Measurements from ENCODE around the gene KRTAP9-6.

The KRTAP9-6 gene

DNA sequence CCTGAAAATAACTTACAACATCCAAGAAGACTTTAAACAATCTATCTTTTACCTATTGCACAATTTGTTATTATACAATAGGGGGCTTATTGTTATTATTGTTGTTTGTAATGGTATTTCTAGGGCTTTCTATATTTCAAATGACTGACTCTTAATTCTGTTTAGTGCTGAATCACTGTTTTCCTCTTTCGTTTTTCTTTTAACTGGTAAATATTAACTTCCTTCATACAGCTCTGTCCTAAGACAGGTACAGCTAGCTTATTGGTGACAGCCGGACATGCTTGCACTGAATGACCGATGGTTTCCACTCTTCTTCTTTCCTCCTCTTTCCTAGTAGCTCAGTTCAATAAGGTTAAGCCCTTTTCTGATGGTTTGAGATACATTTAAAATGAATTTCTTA lies 21.9 kb downstream of the KRTAP9-6 start:
- Histone ChIP-seq H3K4me1 (ENCODE audit: insufficient read depth, low read length, poor library complexity, severe bottlenecking) (peaks cover 20% of the 10 kb centered on the region), H3F3A (ENCODE audit: low read depth) (no peaks in the 10 kb centered on the region), H3K36me3 (ENCODE audit: insufficient read depth, low read length) (no peaks in the 10 kb centered on the region), H3K9me2 (replicated peaks; ENCODE audit: low read depth, low read length) (no peaks in the 10 kb centered on the region), H2AFZ (ENCODE audit: low read length) (no peak overlapping the region), H3K27me3 (ENCODE audit: insufficient read depth, low read length, poor library complexity, severe bottlenecking) (no peaks in the 10 kb centered on the region), H4K20me1 (ENCODE audit: insufficient read depth, low read length, poor library complexity, severe bottlenecking) (no peaks in the 10 kb centered on the region), H3K9me3 (ENCODE audit: insufficient read depth, low read depth, low read length) (no peaks in the 10 kb centered on the region), H3K79me2 (ENCODE audit: insufficient read depth, low read length) (no peaks in the 10 kb centered on the region), H3K9ac (ENCODE audit: low read depth, low read length, poor library complexity, severe bottlenecking) (no peak overlapping the region), H3K4me2 (ENCODE audit: low read depth, low read length, poor library complexity, severe bottlenecking) (no peak overlapping the region), H3K4me3 (ENCODE audit: low read length, poor library complexity, severe bottlenecking) (no peak overlapping the region)
- TF ChIP-seq EZH2phosphoT487 (IDR thresholded peaks at IDR 0.05; ENCODE audit: borderline replicate concordance): no peak
- TF ChIP-seq, protein P1, sequence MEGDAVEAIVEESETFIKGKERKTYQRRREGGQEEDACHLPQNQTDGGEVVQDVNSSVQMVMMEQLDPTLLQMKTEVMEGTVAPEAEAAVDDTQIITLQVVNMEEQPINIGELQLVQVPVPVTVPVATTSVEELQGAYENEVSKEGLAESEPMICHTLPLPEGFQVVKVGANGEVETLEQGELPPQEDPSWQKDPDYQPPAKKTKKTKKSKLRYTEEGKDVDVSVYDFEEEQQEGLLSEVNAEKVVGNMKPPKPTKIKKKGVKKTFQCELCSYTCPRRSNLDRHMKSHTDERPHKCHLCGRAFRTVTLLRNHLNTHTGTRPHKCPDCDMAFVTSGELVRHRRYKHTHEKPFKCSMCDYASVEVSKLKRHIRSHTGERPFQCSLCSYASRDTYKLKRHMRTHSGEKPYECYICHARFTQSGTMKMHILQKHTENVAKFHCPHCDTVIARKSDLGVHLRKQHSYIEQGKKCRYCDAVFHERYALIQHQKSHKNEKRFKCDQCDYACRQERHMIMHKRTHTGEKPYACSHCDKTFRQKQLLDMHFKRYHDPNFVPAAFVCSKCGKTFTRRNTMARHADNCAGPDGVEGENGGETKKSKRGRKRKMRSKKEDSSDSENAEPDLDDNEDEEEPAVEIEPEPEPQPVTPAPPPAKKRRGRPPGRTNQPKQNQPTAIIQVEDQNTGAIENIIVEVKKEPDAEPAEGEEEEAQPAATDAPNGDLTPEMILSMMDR (conservative IDR thresholded peaks at IDR 0.05; ENCODE audit: low read length): no peak

DNA sequence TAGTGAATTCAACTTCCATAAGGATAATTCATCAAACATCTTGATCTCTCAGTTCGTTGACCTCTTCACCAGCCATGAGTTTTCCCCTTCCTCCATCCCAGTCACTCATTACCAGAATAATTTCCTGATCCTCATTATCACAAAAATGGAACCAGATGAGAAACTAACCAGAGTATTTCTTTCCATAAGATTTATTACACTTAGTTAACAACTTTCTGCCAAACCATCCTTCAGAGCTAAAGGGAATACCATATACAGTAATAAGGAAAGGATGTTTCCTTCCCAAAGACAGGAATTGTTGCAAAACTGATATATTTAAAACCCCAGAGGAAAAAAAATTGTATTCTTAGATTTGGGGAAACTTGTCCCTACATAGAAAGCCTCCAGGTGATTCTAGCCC lies 28.8 kb downstream of the KRTAP9-6 start:
- no peaks in the 10 kb centered on the region for H3K4me1 ChIP-seq (ENCODE audit: insufficient read depth, low read length, poor library complexity, severe bottlenecking)
- H3F3A ChIP-seq (ENCODE audit: low read depth): no peaks in the 10 kb centered on the region
- no peak overlapping the region for H2AFZ ChIP-seq (ENCODE audit: low read length)
- H3K9me2 ChIP-seq (replicated peaks; ENCODE audit: low read depth, low read length): no peaks in the 10 kb centered on the region
- no peak overlapping the region for H3K9ac ChIP-seq (ENCODE audit: low read depth, low read length, poor library complexity, severe bottlenecking)
- H3K4me2 ChIP-seq (ENCODE audit: low read depth, low read length, poor library complexity, severe bottlenecking): no peak overlapping the region
- no peaks in the 10 kb centered on the region for H3K27me3 ChIP-seq (ENCODE audit: insufficient read depth, low read length, poor library complexity, severe bottlenecking)
- no peaks in the 10 kb centered on the region for H4K20me1 ChIP-seq (ENCODE audit: insufficient read depth, low read length, poor library complexity, severe bottlenecking)
- H3K9me3 ChIP-seq (ENCODE audit: insufficient read depth, low read depth, low read length): no peaks in the 10 kb centered on the region
- no peaks in the 10 kb centered on the region for H3K79me2 ChIP-seq (ENCODE audit: insufficient read depth, low read length)
- no peak overlapping the region for H3K4me3 ChIP-seq (ENCODE audit: low read length, poor library complexity, severe bottlenecking)
- TF ChIP-seq EZH2phosphoT487 (IDR thresholded peaks at IDR 0.05; ENCODE audit: borderline replicate concordance): no peak
- TF ChIP-seq, protein P1 (conservative IDR thresholded peaks at IDR 0.05; ENCODE audit: low read length): no peak
- no peaks in the 10 kb centered on the region for H3K36me3 ChIP-seq (ENCODE audit: insufficient read depth, low read length)

DNA sequence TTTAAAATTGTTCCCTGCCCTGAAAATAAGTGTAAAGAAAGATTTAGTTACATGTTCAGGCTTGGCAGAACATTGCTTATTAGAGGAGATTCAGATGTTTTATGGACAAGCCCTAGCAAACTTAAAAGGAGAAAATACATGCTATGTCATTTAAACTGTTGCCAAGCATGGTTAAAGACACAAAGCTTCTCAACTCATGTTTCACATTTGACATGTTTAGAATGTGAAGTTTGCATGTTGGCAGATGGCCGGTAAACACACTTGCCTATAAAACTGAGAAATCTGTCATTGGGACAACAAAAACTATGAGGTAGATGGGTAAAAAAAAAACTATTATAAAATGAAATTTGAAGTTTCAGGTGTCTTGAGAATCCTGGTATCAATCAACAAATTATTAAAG lies 31.7 kb downstream of the KRTAP9-6 start:
- H3K9me2 ChIP-seq (replicated peaks; ENCODE audit: low read depth, low read length): no peaks in the 10 kb centered on the region
- H3K4me3 ChIP-seq (ENCODE audit: low read length, poor library complexity, severe bottlenecking): no peak overlapping the region
- peaks cover 7% of the 10 kb centered on the region for H3K4me1 ChIP-seq (ENCODE audit: insufficient read depth, low read length, poor library complexity, severe bottlenecking)
- no peaks in the 10 kb centered on the region for H3K36me3 ChIP-seq (ENCODE audit: insufficient read depth, low read length)
- H2AFZ ChIP-seq (ENCODE audit: low read length): no peak overlapping the region
- no peaks in the 10 kb centered on the region for H4K20me1 ChIP-seq (ENCODE audit: insufficient read depth, low read length, poor library complexity, severe bottlenecking)
- H3F3A ChIP-seq (ENCODE audit: low read depth): no peaks in the 10 kb centered on the region
- H3K27me3 ChIP-seq (ENCODE audit: insufficient read depth, low read length, poor library complexity, severe bottlenecking): no peaks in the 10 kb centered on the region
- no peak overlapping the region for H3K9ac ChIP-seq (ENCODE audit: low read depth, low read length, poor library complexity, severe bottlenecking)
- H3K9me3 ChIP-seq (ENCODE audit: insufficient read depth, low read depth, low read length): no peaks in the 10 kb centered on the region
- H3K4me2 ChIP-seq (ENCODE audit: low read depth, low read length, poor library complexity, severe bottlenecking): no peak overlapping the region
- no peaks in the 10 kb centered on the region for H3K79me2 ChIP-seq (ENCODE audit: insufficient read depth, low read length)
- TF ChIP-seq, protein P1 (conservative IDR thresholded peaks at IDR 0.05; ENCODE audit: low read length): no peak
- TF ChIP-seq EZH2phosphoT487 (IDR thresholded peaks at IDR 0.05; ENCODE audit: borderline replicate concordance): no peak

All from Loucy (cell line).